GM18511 (cell line): ENCODE measurements around the gene CACNG4.

Source experiments
- ATAC-seq: cut with Tn5 transposase; IDR thresholded peaks from one replicate; pipeline ENCODE4 v1.9.1; 2021; ENCODE audit warnings: mild to moderate bottlenecking, moderate library complexity; ENCODE audit not compliant: unreplicated experiment

The CACNG4 gene

DNA sequence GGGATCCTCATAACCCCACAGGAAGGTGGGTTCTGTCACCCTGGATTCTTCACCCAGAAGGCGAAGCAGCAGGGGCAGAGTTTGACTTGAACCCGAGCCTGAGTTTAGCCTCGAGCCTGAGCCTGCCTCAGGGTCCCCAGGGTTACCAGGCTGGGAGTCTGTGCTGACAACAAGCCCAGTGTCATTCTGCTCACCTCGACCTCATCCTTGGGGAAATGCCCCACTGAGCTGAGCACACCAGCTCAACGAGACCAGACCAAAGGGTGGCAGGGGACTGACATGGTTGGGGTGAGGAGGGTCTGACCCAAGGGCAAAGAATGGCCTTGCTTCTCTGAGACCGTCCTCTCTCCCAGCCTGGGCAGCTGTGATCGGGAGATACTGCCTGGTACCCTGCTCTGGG lies 20.2 kb downstream of the CACNG4 start:
- ATAC-seq, result no peak

GRCh38 chr17:66985338-66986237 lies 21.1 kb downstream of the CACNG4 start:
- ATAC-seq, result peak; percentile 56

- no peak for ATAC-seq
Measured at GRCh38 chr17:66986659-66987058, 22.2 kb downstream of the CACNG4 start.

- ATAC-seq, result no peak
Measured at GRCh38 chr17:66987059-66987616, 22.6 kb downstream of the CACNG4 start.

DNA sequence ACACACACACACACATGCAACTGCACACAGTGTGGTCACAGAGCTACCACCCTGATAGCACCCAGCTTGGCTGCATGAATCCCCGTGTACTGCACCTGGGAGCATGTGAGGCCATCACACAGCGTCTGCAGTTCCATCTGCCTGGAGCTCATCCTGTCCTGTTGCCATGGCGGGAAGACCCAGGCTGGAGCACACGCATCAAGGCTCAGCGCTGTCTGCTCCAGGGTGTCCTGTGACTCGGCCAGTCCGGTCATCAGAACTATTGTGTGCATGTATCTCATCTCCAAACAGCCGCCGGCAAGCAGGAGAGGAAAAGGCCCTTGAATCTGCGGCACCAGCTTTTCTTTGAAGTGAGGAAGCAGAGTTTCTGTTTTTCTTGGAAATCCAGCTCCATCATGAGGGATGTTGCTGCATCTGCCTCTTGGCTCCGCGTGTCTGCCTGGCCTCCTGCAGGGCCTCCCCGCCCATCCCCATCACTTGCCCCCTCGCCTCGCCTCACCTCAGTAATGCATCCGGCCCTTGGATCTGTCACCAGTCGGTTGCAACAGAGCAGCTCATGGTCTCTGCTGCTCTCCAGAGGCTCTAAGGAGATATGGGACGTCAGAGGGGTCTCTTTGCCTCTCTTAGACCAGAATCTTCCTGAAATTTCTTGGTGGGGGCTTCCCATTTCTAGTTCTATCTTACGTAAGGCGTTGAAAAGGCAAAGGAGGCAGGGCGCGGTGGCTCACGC lies 23.7 kb downstream of the CACNG4 start:
- no peak for ATAC-seq

DNA sequence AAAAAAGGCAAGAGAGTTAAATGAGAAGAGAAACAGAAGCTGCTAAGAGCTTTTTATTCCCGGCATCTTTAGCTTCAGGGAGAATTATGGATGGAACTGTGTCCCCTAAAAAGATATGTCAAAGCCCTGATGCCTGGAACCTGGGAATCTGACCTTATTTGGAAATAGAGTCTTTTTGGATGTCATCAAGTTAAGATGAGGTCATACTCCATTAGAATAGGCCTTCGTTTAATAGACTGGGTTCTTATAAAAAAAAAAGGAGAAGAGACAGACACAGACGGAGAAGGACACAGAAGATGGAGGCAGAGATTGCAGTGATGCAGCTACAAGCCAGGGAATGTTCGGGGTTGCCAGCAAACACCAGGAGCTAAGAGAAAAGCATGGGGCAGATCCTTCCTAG lies 24.6 kb downstream of the CACNG4 start:
- no peak for ATAC-seq

- ATAC-seq, result no peak
Measured at GRCh38 chr17:66989579-66989978, 25.1 kb downstream of the CACNG4 start.

- no peak for ATAC-seq
Measured at GRCh38 chr17:66990047-66990446, 25.5 kb downstream of the CACNG4 start.

- ATAC-seq, result no peak
Measured at GRCh38 chr17:66992911-66993442, 28.5 kb downstream of the CACNG4 start.

- no peak for ATAC-seq
Measured at GRCh38 chr17:66994361-66994760, 29.9 kb downstream of the CACNG4 start.

DNA sequence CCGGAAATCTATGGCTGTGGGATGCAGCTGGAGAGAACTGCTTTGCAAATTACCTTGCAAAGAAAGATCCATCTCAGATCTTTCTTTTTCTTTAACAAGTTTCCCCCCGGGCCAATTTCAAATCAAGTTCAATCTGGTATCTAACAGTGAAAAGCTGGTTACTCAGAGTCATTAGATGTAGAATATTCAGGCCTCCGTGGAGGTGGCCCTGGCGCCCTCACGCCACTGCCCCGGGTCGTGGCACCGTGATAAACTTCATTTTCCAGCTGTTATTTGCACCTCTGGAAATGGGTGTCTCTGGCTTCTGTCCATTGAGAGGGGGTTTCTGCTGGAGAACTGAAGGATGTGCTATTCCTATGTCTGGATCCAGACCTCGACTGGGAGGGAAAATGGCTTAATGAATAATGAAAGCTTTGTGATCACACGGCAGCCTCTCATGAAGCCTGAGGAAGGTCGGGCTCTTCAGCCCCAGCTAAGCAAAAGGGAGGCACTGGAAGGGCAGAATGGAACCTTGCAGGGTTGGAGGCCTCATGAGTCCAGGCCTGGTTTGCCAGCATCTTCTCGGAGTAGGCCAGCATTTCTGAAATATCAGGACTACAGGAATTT lies 30.5 kb downstream of the CACNG4 start:
- ATAC-seq, result no peak

DNA sequence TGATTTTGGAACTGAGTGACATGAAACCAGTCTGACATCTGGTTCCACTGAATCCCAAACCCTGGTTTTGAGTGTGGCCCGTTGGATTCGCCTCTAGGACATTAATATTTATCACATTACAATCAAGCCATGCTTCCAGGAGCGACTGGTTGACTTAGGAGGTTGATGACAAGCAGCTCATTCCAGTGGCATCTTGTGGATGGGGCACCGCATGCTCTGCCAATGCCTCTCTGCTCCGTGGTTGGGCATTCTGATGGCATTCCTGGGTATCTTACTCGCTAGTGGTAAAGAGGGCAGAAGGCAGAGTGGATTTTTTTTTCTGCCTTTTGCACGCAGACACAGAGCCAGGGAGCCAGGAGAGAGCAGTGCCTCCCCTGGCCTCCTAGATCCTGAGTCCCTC lies 31.4 kb downstream of the CACNG4 start:
- ATAC-seq, result no peak

- ATAC-seq, result no peak
Measured at GRCh38 chr17:66996926-66997325, 32.4 kb downstream of the CACNG4 start.

GRCh38 chr17:67003231-67003630 lies 38.7 kb downstream of the CACNG4 start:
- ATAC-seq, result no peak

DNA sequence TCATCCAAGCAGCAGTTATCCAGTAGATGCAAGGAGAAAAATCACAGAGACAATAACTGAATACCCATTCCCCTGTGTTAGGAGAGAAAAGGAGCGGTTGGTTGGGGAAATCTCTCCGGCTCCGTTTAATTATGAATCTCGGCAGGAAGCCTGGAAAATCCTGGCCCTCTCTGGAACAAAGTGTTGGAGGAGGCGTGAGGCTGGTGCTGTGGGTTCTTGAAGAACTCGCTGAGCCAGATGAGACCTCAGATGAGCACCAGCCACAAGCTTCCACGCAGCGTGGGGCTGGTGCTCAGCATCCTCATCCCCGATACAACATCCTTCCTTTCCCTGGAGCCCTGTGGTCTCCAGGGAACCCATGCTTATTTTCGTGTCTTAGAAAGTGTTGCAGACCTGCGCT lies 39.7 kb downstream of the CACNG4 start:
- ATAC-seq, result no peak

DNA sequence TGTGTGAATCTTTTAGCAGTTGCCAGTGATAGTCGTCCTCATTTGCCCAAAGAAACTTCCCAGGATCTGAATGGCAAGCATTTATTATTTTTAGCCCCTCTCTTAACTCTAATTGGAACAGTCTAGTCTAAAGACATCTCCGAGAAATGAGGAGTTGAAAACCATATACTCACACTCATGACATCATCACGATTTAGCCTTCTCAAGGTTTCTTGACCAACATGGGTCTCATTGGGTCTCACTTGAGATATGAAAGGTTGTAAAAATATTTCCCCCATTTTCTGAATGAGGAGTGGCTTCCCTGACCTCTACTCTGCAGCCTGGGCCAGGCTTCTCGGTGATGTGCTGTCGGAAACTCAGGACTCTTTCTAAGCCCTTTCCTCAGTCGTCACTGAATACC lies 42.8 kb downstream of the CACNG4 start:
- no peak for ATAC-seq

GRCh38 chr17:67008101-67008500 lies 43.6 kb downstream of the CACNG4 start:
- ATAC-seq, result no peak

DNA sequence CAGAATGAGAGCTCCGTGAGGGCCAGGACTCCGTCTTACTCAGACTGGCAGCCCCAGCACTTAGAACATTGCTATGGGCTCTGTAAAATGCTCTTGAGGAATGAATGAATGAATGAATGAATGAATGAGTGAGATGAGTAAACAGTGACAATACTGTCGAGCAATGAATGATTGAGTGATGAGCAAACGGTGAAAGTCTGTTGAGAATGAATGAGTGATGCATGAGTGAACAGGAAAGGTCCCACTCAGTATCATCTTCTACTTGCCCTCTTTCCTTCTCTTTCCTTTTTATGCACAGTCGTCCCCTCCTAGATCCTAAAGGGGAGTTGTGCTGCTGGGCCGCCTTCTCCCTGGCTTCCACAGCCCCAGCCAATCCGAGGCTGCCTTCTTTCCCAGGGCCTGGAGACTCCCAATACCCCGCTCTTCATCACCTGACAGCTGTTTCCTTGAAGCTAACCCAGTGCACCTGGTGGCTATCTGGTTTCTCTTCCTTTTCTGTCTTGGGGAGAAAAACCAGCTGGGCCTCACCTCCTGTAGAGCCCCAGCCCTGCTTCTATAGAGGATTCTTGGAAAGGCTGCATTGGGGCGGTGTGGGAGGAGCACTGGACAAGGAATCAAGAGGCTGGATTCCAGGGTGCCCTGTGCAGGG lies 47.1 kb downstream of the CACNG4 start:
- ATAC-seq, result peak; percentile 88

- ATAC-seq, result no peak
Measured at GRCh38 chr17:67013891-67014290, 49.4 kb downstream of the CACNG4 start.

- no peak for ATAC-seq
Measured at GRCh38 chr17:67015001-67015400, 50.5 kb downstream of the CACNG4 start.
